ENCODE data around the gene NCOA5.

The NCOA5 gene

DNA sequence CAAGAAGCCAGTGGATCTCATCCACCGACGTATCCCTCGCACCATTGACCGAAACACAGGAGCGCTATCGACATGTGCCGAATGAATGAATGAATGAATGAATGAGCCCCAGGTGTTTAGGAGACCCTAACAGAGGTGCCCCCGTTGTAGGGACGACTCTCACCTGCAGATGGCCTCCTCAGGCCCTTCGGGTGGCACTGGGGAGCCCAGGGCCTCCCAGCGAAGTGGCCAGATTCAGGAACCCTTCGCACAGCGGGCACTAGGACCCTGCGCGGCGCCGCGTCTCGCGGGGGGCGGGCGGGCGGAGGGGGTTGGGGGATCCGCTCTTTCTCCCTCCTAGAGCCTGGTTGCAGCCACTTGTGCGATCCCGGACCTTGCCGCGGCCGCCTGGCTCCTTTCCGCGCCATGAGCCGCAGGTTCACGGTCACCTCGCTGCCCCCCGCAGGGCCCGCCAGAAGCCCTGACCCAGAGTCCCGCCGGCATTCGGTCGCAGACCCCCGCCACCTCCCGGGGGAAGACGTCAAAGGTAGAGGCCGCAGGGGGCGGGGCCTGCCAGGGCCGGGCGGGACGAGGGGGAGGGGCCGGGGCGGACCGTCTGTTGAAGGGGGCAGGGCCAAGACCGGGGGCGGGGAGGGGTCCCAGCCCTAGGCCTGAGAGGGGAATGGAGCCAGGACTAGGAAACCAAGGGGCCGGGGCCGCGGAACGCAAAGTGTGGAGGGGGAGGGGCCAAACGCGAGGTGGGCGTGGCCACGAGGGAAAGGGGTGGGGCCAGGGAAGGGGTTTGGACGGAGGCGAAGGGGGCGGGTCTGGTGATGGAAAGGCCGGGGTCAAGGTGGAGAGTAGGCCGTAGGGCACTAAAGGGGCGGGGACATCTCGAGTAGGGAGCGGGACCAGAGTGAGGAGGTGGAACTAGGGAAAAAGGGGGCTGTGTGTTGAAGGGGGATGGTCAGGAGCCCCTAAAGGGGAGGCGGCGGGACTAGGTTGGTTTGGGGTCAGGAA lies 68.1 kb downstream of the NCOA5 start (continued):
- TF ChIP-seq ZNF423 (tag by site-specific recombination; IDR thresholded peaks at IDR 0.05) = no peak
- no peak for TF ChIP-seq IKZF3 (tag by site-specific recombination; IDR thresholded peaks at IDR 0.05)
- TF ChIP-seq SCRT1 (tag by site-specific recombination; IDR thresholded peaks at IDR 0.05; ENCODE audit: borderline replicate concordance) = no peak
- peak; percentile 73 for TF ChIP-seq KLF1 (tag by site-specific recombination; IDR thresholded peaks at IDR 0.05)
- TF ChIP-seq ZNF302 (tag by site-specific recombination; IDR thresholded peaks at IDR 0.05; ENCODE audit: low read depth) = no peak
- TF ChIP-seq ZBTB48 (tag by site-specific recombination; IDR thresholded peaks at IDR 0.05) = 0 out of 2 replicates have a peak, but pooled peaks have one; percentile 33
- peak; percentile 68; the same call in 1 of the 2 replicates for TF ChIP-seq ZIC2 (tag by site-specific recombination; IDR thresholded peaks at IDR 0.05)
- peak; percentile 78 for TF ChIP-seq EGR2 (tag by site-specific recombination; IDR thresholded peaks at IDR 0.05; ENCODE audit: low read depth)
- TF ChIP-seq, protein P1, sequence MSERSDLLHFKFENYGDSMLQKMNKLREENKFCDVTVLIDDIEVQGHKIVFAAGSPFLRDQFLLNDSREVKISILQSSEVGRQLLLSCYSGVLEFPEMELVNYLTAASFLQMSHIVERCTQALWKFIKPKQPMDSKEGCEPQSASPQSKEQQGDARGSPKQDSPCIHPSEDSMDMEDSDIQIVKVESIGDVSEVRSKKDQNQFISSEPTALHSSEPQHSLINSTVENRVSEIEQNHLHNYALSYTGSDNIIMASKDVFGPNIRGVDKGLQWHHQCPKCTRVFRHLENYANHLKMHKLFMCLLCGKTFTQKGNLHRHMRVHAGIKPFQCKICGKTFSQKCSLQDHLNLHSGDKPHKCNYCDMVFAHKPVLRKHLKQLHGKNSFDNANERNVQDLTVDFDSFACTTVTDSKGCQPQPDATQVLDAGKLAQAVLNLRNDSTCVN (tag by site-specific recombination; optimal IDR thresholded peaks at IDR 0.05) = peak; percentile 30
- TF ChIP-seq ZNF621 (tag by site-specific recombination; IDR thresholded peaks at IDR 0.05) = no peak
- TF ChIP-seq KLF10 (tag by site-specific recombination; IDR thresholded peaks at IDR 0.05) = peak; percentile 33; the same call in 1 of the 2 replicates

DNA sequence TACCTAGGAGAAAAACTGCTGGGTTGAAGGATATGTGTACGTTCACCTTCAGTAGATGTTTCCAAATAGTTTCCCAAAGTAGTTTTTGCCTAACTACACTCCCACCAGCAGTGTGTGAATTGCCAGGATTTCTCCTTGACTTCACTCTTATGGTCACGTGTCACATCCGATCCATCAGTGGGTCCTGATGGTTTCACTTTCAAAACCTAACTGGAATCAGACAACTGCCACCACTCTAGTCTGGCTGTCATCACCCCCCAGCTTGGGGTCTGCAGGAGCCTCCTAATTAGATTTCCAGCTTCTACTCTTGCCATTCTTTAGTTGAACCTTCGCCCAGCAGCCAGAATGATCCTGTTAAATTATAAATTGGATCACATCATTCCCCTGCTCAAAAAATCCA lies 69.2 kb downstream of the NCOA5 start:
- ChIA-PET CTCF (interaction anchor here (1.0 kb wide), 1 partner anchor 329 kb away, joined by 3 read pairs; no protein-coding TSS in a partner anchor), POLR2A (no interaction called here)
- no peaks in the 10 kb centered on the region for H3K4me1 ChIP-seq (ENCODE audit: control insufficient read depth, insufficient read depth, low read length)
- H3K4me3 ChIP-seq (ENCODE audit: low read depth, low read length) = no peak overlapping the region
- no peak overlapping the region for H3K27ac ChIP-seq (ENCODE audit: extremely low read depth, low read depth, low read length)
- H3K9me3 ChIP-seq (ENCODE audit: control insufficient read depth, insufficient read depth, low read depth, low read length) = no peaks in the 10 kb centered on the region
- no peak for TF ChIP-seq GLIS2 (tag by site-specific recombination; IDR thresholded peaks at IDR 0.05)
- no peak for TF ChIP-seq ZNF639 (tag by site-specific recombination; IDR thresholded peaks at IDR 0.05)
- no peak for TF ChIP-seq SP2 (tag by site-specific recombination; IDR thresholded peaks at IDR 0.05)
- no peak for TF ChIP-seq CTCF (tag by site-specific recombination; IDR thresholded peaks at IDR 0.05)
- TF ChIP-seq ZNF610 (tag by site-specific recombination; IDR thresholded peaks at IDR 0.05; ENCODE audit: borderline replicate concordance) = no peak
- no peak for TF ChIP-seq MZF1 (tag by site-specific recombination; IDR thresholded peaks at IDR 0.05; ENCODE audit: borderline replicate concordance)
- TF ChIP-seq SP7 (tag by site-specific recombination; IDR thresholded peaks at IDR 0.05) = no peak
- TF ChIP-seq ZNF654 (tag by site-specific recombination; IDR thresholded peaks at IDR 0.05; ENCODE audit: low read depth) = no peak
- TF ChIP-seq ZNF776 (tag by site-specific recombination; IDR thresholded peaks at IDR 0.05; ENCODE audit: borderline replicate concordance) = no peak
- TF ChIP-seq ZSCAN5A (tag by site-specific recombination; IDR thresholded peaks at IDR 0.05) = no peak
- no peak for TF ChIP-seq YY1 (tag by site-specific recombination; IDR thresholded peaks at IDR 0.05)
- TF ChIP-seq ZNF239 (tag by site-specific recombination; IDR thresholded peaks at IDR 0.05) = no peak
- no peak for TF ChIP-seq ZFHX2 (tag by site-specific recombination; conservative IDR thresholded peaks at IDR 0.05)
- no peak for TF ChIP-seq ZNF555 (tag by site-specific recombination; conservative IDR thresholded peaks at IDR 0.05)
- TF ChIP-seq ZBTB7A (tag by site-specific recombination; IDR thresholded peaks at IDR 0.05; ENCODE audit: low read depth) = no peak
- TF ChIP-seq ZNF292 (tag by site-specific recombination; IDR thresholded peaks at IDR 0.05; ENCODE audit: borderline replicate concordance, low read depth) = no peak
- TF ChIP-seq GLI2 (tag by site-specific recombination; IDR thresholded peaks at IDR 0.05; ENCODE audit: borderline replicate concordance, low read depth) = no peak
- H3K36me3 ChIP-seq (ENCODE audit: control insufficient read depth in 2 of 2, insufficient read depth in 1 of 2, low read length in 2 of 2) = no peaks in the 10 kb centered on the region

Data from HEK293 (cell line).